Endothelial cell of umbilical vein (primary cell): ENCODE measurements around the gene EMX1. TPM values are rescaled to one million over a fixed set of nuclear protein-coding genes. Genes with fewer than 3 reads are reported as not detected.

Experiments
- BruUV-seq: library from RNA; stranded (reverse); fragments of 400-500 nt; replicated peaks from 2 replicates; lab custom pipeline; 2021; lab: Mats Ljungman, UMichigan
- CTCF ChIA-PET: fragments of 300-600, 350-600 bp; sonication (Branson Sonifier 250); formaldehyde crosslinking; loops from one replicate; lab custom pipeline; 2021; ENCODE audit warnings: antibody characterized with exemption, inconsistent platforms; lab: Charles Lee
- POLR2A ChIA-PET: fragments of 300-600, 350-600 bp; sonication (Branson Sonifier 250); formaldehyde crosslinking; loops from one replicate; lab custom pipeline; 2021; ENCODE audit warnings: antibody characterized with exemption, inconsistent platforms; lab: Charles Lee
- DNase-seq: peaks from one replicate; pipeline ENCODE4 v3.0.0-alpha.2; 2011; ENCODE audit warnings: low read depth, low spot score
- FAIRE-seq: peaks from 2 replicates; lab custom pipeline; 2011; peaks lifted over from hg19 to GRCh38; lab: Jason Lieb, UNC
- H2AFZ ChIP-seq: 2 replicates; pipeline ENCODE4 v1.6.0; 2012; ENCODE audit warnings: low read depth, low read length, control low read depth, inconsistent platforms
- H3K27ac ChIP-seq: 2 replicates; pipeline ENCODE4 v1.5.1; 2011; ENCODE audit warnings: low read depth, mild to moderate bottlenecking, control low read depth, low read length, moderate library complexity; ENCODE audit not compliant: insufficient read depth
- H3K27me3 ChIP-seq, 2 experiments: 2 replicates each; pipeline versions ENCODE4 v1.6.0 to v1.6.1; 2011; ENCODE audit warnings: low read length in 2 of 2, mixed read lengths in 1 of 2; ENCODE audit not compliant: control insufficient read depth in 2 of 2, insufficient read depth in 2 of 2
- H3K36me3 ChIP-seq, 2 experiments: 2 replicates in 1 of 2; 3 replicates in 1 of 2; pipeline ENCODE4 v1.5.1; 2011; ENCODE audit warnings: low read length in 2 of 2, mild to moderate bottlenecking in 1 of 2, moderate library complexity in 1 of 2; ENCODE audit not compliant: control insufficient read depth in 2 of 2, insufficient read depth in 2 of 2; ENCODE audit errors: extremely low read depth in 1 of 2
- H3K4me1 ChIP-seq: 3 replicates; pipeline ENCODE4 v1.5.1; 2011; ENCODE audit warnings: mild to moderate bottlenecking, low read length; ENCODE audit not compliant: control insufficient read depth, insufficient read depth; ENCODE audit errors: extremely low read depth
- H3K4me2 ChIP-seq: 2 replicates; pipeline ENCODE4 v1.6.1; 2011; ENCODE audit warnings: low read length, control low read depth, mixed read lengths; ENCODE audit not compliant: insufficient read depth
- H3K4me3 ChIP-seq, 3 experiments: fragments of 200-600 bp in 1 of 3; sonication (generic), shearing (Covaris generic) in 1 of 3; replicated peaks in 1 of 3; 2 replicates each; pipeline ENCODE4 v1.5.1; 2011 to 2016; ENCODE audit warnings: control low read depth in 3 of 3, low read length in 3 of 3, mild to moderate bottlenecking in 2 of 3, inconsistent platforms in 1 of 3, low read depth in 1 of 3, moderate library complexity in 1 of 3; ENCODE audit not compliant: insufficient read depth in 1 of 3
- H3K79me2 ChIP-seq: 2 replicates; pipeline ENCODE4 v1.6.0; 2012; ENCODE audit warnings: low read length, inconsistent platforms; ENCODE audit not compliant: control insufficient read depth, insufficient read depth
- H3K9ac ChIP-seq: replicated peaks from 2 replicates; pipeline ENCODE3; 2011; ENCODE audit warnings: low read length, control low read depth; ENCODE audit not compliant: insufficient read depth; ENCODE audit errors: extremely low read depth
- H3K9me1 ChIP-seq: replicated peaks from 3 replicates; pipeline ENCODE4 v1.6.0; 2011; ENCODE audit warnings: mild to moderate bottlenecking, low read length; ENCODE audit not compliant: control insufficient read depth, insufficient read depth; ENCODE audit errors: extremely low read depth
- H3K9me3 ChIP-seq: replicated peaks from 2 replicates; pipeline ENCODE4 v1.5.1; 2012; ENCODE audit warnings: low read length, inconsistent platforms; ENCODE audit not compliant: control insufficient read depth, insufficient read depth
- H4K20me1 ChIP-seq: replicated peaks from 2 replicates; pipeline ENCODE3; 2011; ENCODE audit warnings: mild to moderate bottlenecking, low read length; ENCODE audit not compliant: control insufficient read depth, insufficient read depth; ENCODE audit errors: extremely low read depth
- CTCF ChIP-seq, 2 donors: IDR thresholded peaks; 1 replicate in 1 of 2; 2 replicates in 1 of 2; pipeline ENCODE4 v1.5.1; 2011; ENCODE audit warnings: low read length in 2 of 2, mild to moderate bottlenecking in 2 of 2, moderate library complexity in 2 of 2, control low read depth in 1 of 2, inconsistent platforms in 1 of 2, low read depth in 1 of 2; ENCODE audit not compliant: insufficient read depth in 1 of 2; ENCODE audit errors: extremely low read depth in 1 of 2
- EZH2 ChIP-seq: IDR thresholded peaks from 2 replicates; pipeline ENCODE4 v1.6.1; 2012; ENCODE audit warnings: borderline replicate concordance, low read depth, mild to moderate bottlenecking, moderate library complexity, low read length, inconsistent platforms; ENCODE audit not compliant: severe bottlenecking
- FOS ChIP-seq: IDR thresholded peaks from 2 replicates; pipeline ENCODE4 v1.6.1; 2011; ENCODE audit warnings: mild to moderate bottlenecking, low read length, moderate library complexity, borderline replicate concordance; ENCODE audit not compliant: insufficient read depth
- GATA2 ChIP-seq: IDR thresholded peaks from 2 replicates; pipeline ENCODE4 v1.7.0; 2011; ENCODE audit warnings: low read depth, mild to moderate bottlenecking, moderate library complexity, mixed read lengths, low read length; ENCODE audit not compliant: insufficient read length, insufficient read depth
- JUN ChIP-seq: IDR thresholded peaks from 2 replicates; pipeline ENCODE4 v1.6.1; 2011; ENCODE audit warnings: borderline replicate concordance, low read depth; ENCODE audit not compliant: insufficient read length, insufficient read depth
- MAX ChIP-seq: IDR thresholded peaks from 2 replicates; pipeline ENCODE4 v1.6.1; 2011; ENCODE audit not compliant: insufficient read depth, insufficient read length
- MYC ChIP-seq: IDR thresholded peaks from one replicate; pipeline ENCODE4 v1.6.1; 2011; ENCODE audit warnings: mild to moderate bottlenecking, low read depth, low read length
- POLR2A ChIP-seq: IDR thresholded peaks from 2 replicates; pipeline ENCODE4 v1.6.1; 2012; ENCODE audit warnings: low read depth, mild to moderate bottlenecking, control low read depth, low read length
- POLR2AphosphoS5 ChIP-seq: IDR thresholded peaks from 2 replicates; pipeline ENCODE4 v1.6.1; 2012; ENCODE audit warnings: low read depth, mild to moderate bottlenecking, control low read depth, low read length, moderate library complexity; ENCODE audit not compliant: insufficient read depth
- dilution Hi-C: fragments of 300-500 bp; cut with MboI; formaldehyde crosslinking; loops from one replicate; pipeline ENCODE4 v1.15.0; 2019; ENCODE audit warnings: low sequenced_read_pairs; ENCODE audit not compliant: extremely low pct_ligation_motif_present
- intact Hi-C: fragments of 100-400 bp; cut with micrococcal nuclease; formaldehyde crosslinking; loops from one replicate; pipeline ENCODE4 v1.10.0; 2022
- polyA plus RNA-seq, 4 experiments: library from polyadenylated mRNA; depleted of rRNA in 3 of 4; stranded (reverse) in 3 of 4; unstranded in 1 of 4; fragments of >200 nt; gene quantifications; 2 replicates each; pipeline versions ENCODE4 v1.2.1 to v1.2.3, GENCODE V29; 2011 to 2012; ENCODE audit warnings: missing spikeins in 1 of 4
- total RNA-seq: library from RNA; stranded (reverse); gene quantifications from 2 replicates; pipeline ENCODE4 v1.2.3, GENCODE V29; 2021

Gene EMX1
- total and polyA plus RNA-seq, 2 donors (not counting 3 experiments of a cell fraction or from before 2014, with no cell fraction given) = not detected

GRCh38 chr2:72938455-72938854, 21.1 kb downstream of the EMX1 start:
- H4K20me1 ChIP-seq = no peaks in the 10 kb centered on the region
- FAIRE-seq = no peak
- intact Hi-C loops (no loop called here), dilution Hi-C loops (no loop called here)
- ChIA-PET CTCF (interaction anchor here (0.9 to 2.0 kb wide), 3 partner anchors 12 to 45 kb away, joined by 3 to 9 read pairs (median 4); no protein-coding TSS in a partner anchor), POLR2A (no interaction called here)
- no peak for DNase-seq
- TF ChIP-seq POLR2AphosphoS5 = no peak
- no peak for TF ChIP-seq POLR2A
- TF ChIP-seq MYC = no peak
- no peak for TF ChIP-seq FOS
- no peak for TF ChIP-seq CTCF (IDR thresholded peaks at IDR 0.05; ENCODE audit: extremely low read depth in 1 of 2, insufficient read depth in 1 of 2, low read depth in 1 of 2, low read length in 2 of 2)
- no peak for TF ChIP-seq JUN
- no peaks in the 10 kb centered on the region for H3K4me1 ChIP-seq
- H3K9me1 ChIP-seq = no peaks in the 10 kb centered on the region
- no peak overlapping the region for H3K27ac ChIP-seq
- H3K4me2 ChIP-seq = no peak overlapping the region
- H3K79me2 ChIP-seq = no peaks in the 10 kb centered on the region
- H3K9me3 ChIP-seq = no peaks in the 10 kb centered on the region
- no TSS peak for BruUV-seq
- no peak overlapping the region for H2AFZ ChIP-seq
- no peaks in the 10 kb centered on the region for H3K36me3 ChIP-seq
- peaks cover 0 to 7% of the 10 kb centered on the region in 2 experiments for H3K27me3 ChIP-seq
- H3K9ac ChIP-seq = no peak overlapping the region
- H3K4me3 ChIP-seq = no peak overlapping the region

GRCh38 chr2:72940361-72940760, 23.0 kb downstream of the EMX1 start:
- no TSS peak for BruUV-seq
- dilution Hi-C loops = no loop called here
- Histone ChIP-seq H3K4me1 (no peaks in the 10 kb centered on the region), H3K36me3 (no peaks in the 10 kb centered on the region), H2AFZ (no peak overlapping the region), H3K27ac (no peak overlapping the region), H3K27me3 (peaks cover 0 to 5% of the 10 kb centered on the region in 2 experiments), H3K4me2 (no peak overlapping the region), H3K4me3 (no peak overlapping the region), H3K9me1 (no peaks in the 10 kb centered on the region), H3K79me2 (no peaks in the 10 kb centered on the region), H3K9me3 (no peaks in the 10 kb centered on the region), H4K20me1 (no peaks in the 10 kb centered on the region), H3K9ac (no peak overlapping the region)
- TF ChIP-seq EZH2 = no peak
- no peak for TF ChIP-seq MAX
- TF ChIP-seq GATA2 = no peak
- no peak for TF ChIP-seq FOS
- no peak for TF ChIP-seq POLR2A
- TF ChIP-seq CTCF (IDR thresholded peaks at IDR 0.05; ENCODE audit: extremely low read depth in 1 of 2, insufficient read depth in 1 of 2, low read depth in 1 of 2, low read length in 2 of 2) = no peak
- no peak for TF ChIP-seq MYC
- TF ChIP-seq POLR2AphosphoS5 = no peak
- no peak for TF ChIP-seq JUN
- CTCF ChIA-PET = interaction anchor here (0.8 to 2.0 kb wide), 3 partner anchors 23 to 47 kb away, joined by 4 to 9 read pairs (median 4); no protein-coding TSS in a partner anchor
- no peak for FAIRE-seq
- no peak for DNase-seq
- POLR2A ChIA-PET = no interaction called here
- intact Hi-C loops = no loop called here
